GM18951 (cell line): ENCODE data around the gene ROCK2.

ENCODE experiments used
- POLR2A ChIP-seq: IDR thresholded peaks from 4 replicates; pipeline ENCODE4 v1.6.1; 2011; ENCODE audit warnings: mild to moderate bottlenecking; ENCODE audit not compliant: insufficient read length, insufficient read depth; ENCODE audit errors: extremely low read depth
- in situ Hi-C: fragments of 300-500 bp; cut with MboI; formaldehyde crosslinking; loops from one replicate; pipeline ENCODE4 v1.12.0; 2022; ENCODE audit warnings: low sequenced_read_pairs, mixed read lengths, inconsistent platforms; ENCODE audit not compliant: unreplicated experiment

ROCK2 gene

GRCh38 chr2:11146076-11146475, 198.4 kb downstream of the ROCK2 start:
- in situ Hi-C loops: loop anchor here (25.0 kb wide), 1 partner anchor 266 kb away; no protein-coding TSS in a partner anchor
- no peak for TF ChIP-seq POLR2A

GRCh38 chr2:11145350-11145749, 199.1 kb downstream of the ROCK2 start:
- in situ Hi-C loops: loop anchor here (25.0 kb wide), 1 partner anchor 267 kb away; no protein-coding TSS in a partner anchor
- no peak for TF ChIP-seq POLR2A

- in situ Hi-C loops: loop anchor here (25.0 kb wide), 1 partner anchor 268 kb away; no protein-coding TSS in a partner anchor
- TF ChIP-seq POLR2A: no peak
These were observed 199.7 kb downstream of the ROCK2 start for GRCh38 chr2:11144738-11145079.

GRCh38 chr2:11144077-11144737, 200.2 kb downstream of the ROCK2 start:
- in situ Hi-C loops: loop anchor here (25.0 kb wide), 1 partner anchor 268 kb away; no protein-coding TSS in a partner anchor
- no peak for TF ChIP-seq POLR2A

GRCh38 chr2:11142987-11143386, 201.4 kb downstream of the ROCK2 start:
- TF ChIP-seq POLR2A: no peak
- in situ Hi-C loops: loop anchor here (25.0 kb wide), 1 partner anchor 269 kb away; no protein-coding TSS in a partner anchor

GRCh38 chr2:11142330-11142729, 202.1 kb downstream of the ROCK2 start:
- TF ChIP-seq POLR2A: no peak
- in situ Hi-C loops: loop anchor here (25.0 kb wide), 1 partner anchor 270 kb away; no protein-coding TSS in a partner anchor

- in situ Hi-C loops: loop anchor here (25.0 kb wide), 1 partner anchor 271 kb away; no protein-coding TSS in a partner anchor
- TF ChIP-seq POLR2A: no peak
These were observed 203.1 kb downstream of the ROCK2 start for GRCh38 chr2:11141319-11141718.

- in situ Hi-C loops: loop anchor here (25.0 kb wide), 1 partner anchor 272 kb away; no protein-coding TSS in a partner anchor
- TF ChIP-seq POLR2A: no peak
These were observed 203.9 kb downstream of the ROCK2 start for GRCh38 chr2:11140492-11140891.

GRCh38 chr2:11134349-11134748, 210.1 kb downstream of the ROCK2 start:
- in situ Hi-C loops: loop anchor here (25.0 kb wide), 1 partner anchor 278 kb away; no protein-coding TSS in a partner anchor
- no peak for TF ChIP-seq POLR2A

GRCh38 chr2:11133936-11134320, 210.5 kb downstream of the ROCK2 start:
- no peak for TF ChIP-seq POLR2A
- in situ Hi-C loops: loop anchor here (25.0 kb wide), 1 partner anchor 278 kb away; no protein-coding TSS in a partner anchor

- in situ Hi-C loops: loop anchor here (25.0 kb wide), 1 partner anchor 279 kb away; no protein-coding TSS in a partner anchor
- no peak for TF ChIP-seq POLR2A
These were observed 211.0 kb downstream of the ROCK2 start for GRCh38 chr2:11133238-11133935.

- TF ChIP-seq POLR2A: no peak
- in situ Hi-C loops: loop anchor here (25.0 kb wide), 1 partner anchor 280 kb away; no protein-coding TSS in a partner anchor
These were observed 212.3 kb downstream of the ROCK2 start for GRCh38 chr2:11132036-11132671.
